Activated naive CD4-positive, alpha-beta T cell treated with anti-CD3 and anti-CD28 coated beads for 36 hours (primary cell): ENCODE measurements around the gene ABCB9. TPM values are rescaled to one million over a fixed set of nuclear protein-coding genes. Genes with fewer than 3 reads are reported as not detected.
A peak's percentile ranks its signal among the peaks of the same experiment; 100 is the strongest.

Source experiments
- CTCF ChIA-PET: fragments of 350-600 bp; sonication (Branson Sonifier 250); formaldehyde crosslinking; loops from one replicate; lab custom pipeline; 2021; ENCODE audit warnings: antibody characterized with exemption; lab: Charles Lee
- DNase-seq: peaks from one replicate; pipeline ENCODE4 v3.0.0-alpha.2; 2020
- H3K27ac Mint-ChIP-seq: one replicate; pipeline ENCODE4 v1.8.0; 2021; ENCODE audit warnings: mild to moderate bottlenecking, mixed read lengths
- H3K27me3 Mint-ChIP-seq: one replicate; pipeline ENCODE4 v1.8.0; 2021; ENCODE audit warnings: low read depth, mixed read lengths
- H3K36me3 Mint-ChIP-seq: one replicate; pipeline ENCODE4 v1.8.0; 2021; ENCODE audit warnings: low read depth, mixed read lengths
- H3K4me1 Mint-ChIP-seq: one replicate; pipeline ENCODE4 v1.8.0; 2021; ENCODE audit warnings: low read depth, mixed read lengths
- H3K4me3 Mint-ChIP-seq: one replicate; pipeline ENCODE4 v1.8.0; 2021; ENCODE audit warnings: mild to moderate bottlenecking, moderate library complexity, mixed read lengths
- H3K9me3 Mint-ChIP-seq: one replicate; pipeline ENCODE4 v1.8.0; 2021; ENCODE audit warnings: mixed read lengths
- intact Hi-C: fragments of 100-400 bp; cut with micrococcal nuclease; formaldehyde crosslinking; loops from one replicate; pipeline ENCODE4 v1.15.1; 2023
- microRNA-seq: library from miRNA; unstranded; fragments of <30 nt; microRNA quantifications from one replicate; pipeline ENCODE4 v1.2.0, GENCODE V29; 2022; ENCODE audit warnings: borderline microRNAs expressed, borderline replicate concordance
- total RNA-seq, 2 experiments: library from RNA; stranded (reverse); gene quantifications; one replicate each; pipeline ENCODE4 v1.2.3, GENCODE V29; 2021

Gene ABCB9
- total RNA-seq, 2 experiments from 2014 or later = 5.1 to 5.9 TPM

GRCh38 chr12:122884091-122884826 is 82.0 kb downstream of the ABCB9 start:
- no peak overlapping the region for H3K27ac Mint-ChIP-seq
- intact Hi-C loops = no loop called here
- CTCF ChIA-PET = interaction anchor here (5.6 kb wide), 1 partner anchor 70 kb away, joined by 54 read pairs; no protein-coding TSS in a partner anchor

DNA sequence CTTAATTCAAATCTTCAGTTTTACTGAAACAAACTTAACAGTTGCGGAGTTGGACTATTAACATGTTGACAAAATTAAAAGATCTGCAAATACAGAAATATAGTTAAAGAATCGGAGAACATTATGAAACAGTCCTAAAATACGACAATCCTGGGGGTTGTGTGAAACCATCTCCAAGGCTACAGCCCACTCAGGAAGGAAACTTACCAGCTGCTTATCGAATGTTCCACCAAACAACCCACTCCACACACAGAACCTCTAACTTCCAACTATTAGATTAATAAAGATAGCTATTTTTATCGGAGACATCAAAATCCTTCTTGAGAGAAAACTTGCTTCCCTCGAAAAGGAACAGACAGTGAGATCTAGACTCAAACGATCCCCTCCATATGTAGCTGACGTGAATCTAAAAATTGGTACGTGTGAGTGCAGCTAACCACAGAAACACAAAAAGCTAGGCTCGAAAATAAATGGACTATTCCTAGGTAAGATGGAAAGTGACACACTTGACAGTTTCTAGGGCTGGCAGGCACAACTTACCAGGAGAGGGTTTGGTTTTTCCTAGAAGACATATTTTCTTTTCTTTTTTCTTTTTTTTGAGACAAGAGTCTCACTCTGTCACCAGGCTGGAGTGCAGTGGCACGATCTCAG is 83.2 kb downstream of the ABCB9 start:
- Mint-ChIP-seq H3K4me3 (no peak overlapping the region), H3K27me3 (peaks cover 37% of the 10 kb centered on the region), H3K36me3 (peaks cover 14% of the 10 kb centered on the region), H3K9me3 (peaks cover 5% of the 10 kb centered on the region), H3K4me1 (peaks cover 78% of the 10 kb centered on the region), H3K27ac (no peak overlapping the region)
- CTCF ChIA-PET = interaction anchor here (0.6 to 5.6 kb wide), 12 partner anchors 9 to 687 kb away, joined by 3 to 54 read pairs (median 5); no protein-coding TSS in a partner anchor
- no peak for DNase-seq
- intact Hi-C loops = no loop called here

More at GRCh38 chr12:122884091-122884826, 82.0 kb downstream of the ABCB9 start:
- Mint-ChIP-seq H3K27me3 (peaks cover 30% of the 10 kb centered on the region), H3K36me3 (peaks cover 10% of the 10 kb centered on the region), H3K4me1 (peaks cover 80% of the 10 kb centered on the region), H3K9me3 (peaks cover 5% of the 10 kb centered on the region), H3K4me3 (no peak overlapping the region)
- DNase-seq = no peak

GRCh38 chr12:122880668-122881067 is 85.6 kb downstream of the ABCB9 start:
- Mint-ChIP-seq H3K4me1 (peaks cover 78% of the 10 kb centered on the region), H3K27ac (peak overlapping the region; percentile 9), H3K27me3 (peaks cover 44% of the 10 kb centered on the region), H3K4me3 (no peak overlapping the region), H3K36me3 (peaks cover 20% of the 10 kb centered on the region), H3K9me3 (peaks cover 5% of the 10 kb centered on the region)
- DNase-seq = peak; percentile 71
- intact Hi-C loops = loop anchor here (1.0 kb wide), 1 partner anchor 72 kb away; no protein-coding TSS in a partner anchor
- CTCF ChIA-PET = interaction anchor here (0.7 to 5.6 kb wide), 11 partner anchors 10 to 100 kb away, joined by 3 to 54 read pairs (median 4); no protein-coding TSS in a partner anchor

GRCh38 chr12:122880155-122880667 is 86.1 kb downstream of the ABCB9 start:
- Mint-ChIP-seq H3K9me3 (peaks cover 5% of the 10 kb centered on the region), H3K4me1 (peaks cover 83% of the 10 kb centered on the region), H3K27me3 (peaks cover 44% of the 10 kb centered on the region), H3K27ac (peak overlapping the region; percentile 9), H3K36me3 (peaks cover 20% of the 10 kb centered on the region), H3K4me3 (no peak overlapping the region)
- CTCF ChIA-PET = interaction anchor here (0.7 to 5.6 kb wide), 10 partner anchors 9 to 101 kb away, joined by 3 to 54 read pairs (median 4); no protein-coding TSS in a partner anchor
- intact Hi-C loops = loop anchor here (1.0 kb wide), 1 partner anchor 72 kb away; no protein-coding TSS in a partner anchor
- DNase-seq = no peak

Small RNAs within 50 kb of the gene (microRNA-seq; reads per million reads assigned to microRNA genes)
- not detected for gene MIR4304

Other genes starting within 250 kb of the ABCB9 start
- gene HCAR3, start 249.7 kb downstream of the ABCB9 start, total RNA-seq = not detected
- under 1 TPM; 0.91 to 0.99 TPM for gene HCAR1, start 235.6 kb downstream of the ABCB9 start, total RNA-seq
- 10 to 100 TPM; 47.9 to 52.4 TPM for gene DENR, start 213.6 kb downstream of the ABCB9 start, total RNA-seq
- under 1 TPM; 0.67 to 0.79 TPM for gene CCDC62, start 191.9 kb downstream of the ABCB9 start, total RNA-seq
- 10 to 100 TPM; 18.5 to 21.2 TPM for gene HIP1R, start 131.0 kb downstream of the ABCB9 start, total RNA-seq
- gene VPS37B, start 70.3 kb downstream of the ABCB9 start, total RNA-seq = 10 to 100 TPM; 15.6 TPM
- 10 to 100 TPM; 26.8 to 27.7 TPM for gene OGFOD2, start 8.8 kb upstream of the ABCB9 start, total RNA-seq
- gene ARL6IP4, start 14.2 kb upstream of the ABCB9 start, total RNA-seq = 100 to 1,000 TPM; 159 to 177 TPM
- 10 to 100 TPM; 15.4 TPM for gene PITPNM2, start 184.6 kb upstream of the ABCB9 start, total RNA-seq